NT2/D1 (cell line): ENCODE measurements around the gene CADM2.
"Not testable (repeated sequence)": the region's sequence is repeated elsewhere in the genome, so short reads cannot be mapped to it uniquely, and the experiment has no call there.

Source experiments
- DNase-seq: peaks from one replicate; pipeline ENCODE4 v3.0.0-alpha.2; 2011; ENCODE audit warnings: low read depth, low spot score
- H3K27me3 ChIP-seq: 2 replicates; pipeline ENCODE4 v1.6.0; 2011; ENCODE audit warnings: mild to moderate bottlenecking; ENCODE audit not compliant: insufficient read length, insufficient read depth
- H3K36me3 ChIP-seq: 2 replicates; pipeline ENCODE4 v1.6.1; 2011; ENCODE audit warnings: mild to moderate bottlenecking, low read length, mixed read lengths; ENCODE audit not compliant: insufficient read depth, insufficient read length
- H3K4me1 ChIP-seq: 2 replicates; pipeline ENCODE4 v1.5.1; 2011; ENCODE audit not compliant: insufficient read depth, insufficient read length
- H3K4me3 ChIP-seq: 2 replicates; pipeline ENCODE4 v1.5.1; 2011; ENCODE audit warnings: low read depth; ENCODE audit not compliant: insufficient read length
- H3K9ac ChIP-seq: 2 replicates; pipeline ENCODE4 v1.6.0; 2011; ENCODE audit warnings: low read depth; ENCODE audit not compliant: insufficient read length
- H3K9me3 ChIP-seq: 2 replicates; pipeline ENCODE4 v1.5.1; 2011; ENCODE audit warnings: mild to moderate bottlenecking, low read length; ENCODE audit not compliant: insufficient read depth
- SUZ12 ChIP-seq: IDR thresholded peaks from 2 replicates; pipeline ENCODE4 v1.6.1; 2011; ENCODE audit not compliant: insufficient read length, insufficient read depth; ENCODE audit errors: extremely low read depth
- YY1 ChIP-seq: IDR thresholded peaks from 2 replicates; pipeline ENCODE4 v1.6.1; 2011; ENCODE audit not compliant: insufficient read length, insufficient read depth
- ZNF274 ChIP-seq: IDR thresholded peaks from 2 replicates; pipeline ENCODE4 v1.6.1; 2011; ENCODE audit warnings: mild to moderate bottlenecking, low read depth, low read length

The CADM2 gene

DNA sequence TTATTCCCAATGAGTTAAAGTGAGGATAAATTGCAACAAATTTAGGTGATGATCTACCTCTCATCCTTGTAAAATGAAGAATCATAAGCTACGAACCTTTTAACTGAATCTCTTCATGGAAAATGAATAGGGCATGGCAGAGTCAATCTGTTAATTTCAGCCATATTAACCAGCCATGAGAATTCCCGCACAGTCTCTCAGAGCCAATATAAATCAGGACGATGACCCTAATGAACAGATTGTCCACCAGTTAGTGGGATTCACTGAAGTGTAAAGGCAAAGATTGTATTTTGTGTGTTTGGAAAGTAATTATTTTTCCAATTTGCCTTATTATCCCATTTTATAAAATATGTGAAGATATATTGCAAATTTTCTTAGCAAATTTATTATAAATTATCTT, 183.8 kb downstream of the CADM2 start:
- no peak overlapping the region for H3K4me3 ChIP-seq
- no peaks in the 10 kb centered on the region for H3K9me3 ChIP-seq
- no peaks in the 10 kb centered on the region for H3K27me3 ChIP-seq
- no peak for DNase-seq
- H3K4me1 ChIP-seq, result no peaks in the 10 kb centered on the region
- TF ChIP-seq SUZ12 (no peak), YY1 (no peak), ZNF274 (no peak)
- H3K9ac ChIP-seq, result no peak overlapping the region
- no peaks in the 10 kb centered on the region for H3K36me3 ChIP-seq

DNA sequence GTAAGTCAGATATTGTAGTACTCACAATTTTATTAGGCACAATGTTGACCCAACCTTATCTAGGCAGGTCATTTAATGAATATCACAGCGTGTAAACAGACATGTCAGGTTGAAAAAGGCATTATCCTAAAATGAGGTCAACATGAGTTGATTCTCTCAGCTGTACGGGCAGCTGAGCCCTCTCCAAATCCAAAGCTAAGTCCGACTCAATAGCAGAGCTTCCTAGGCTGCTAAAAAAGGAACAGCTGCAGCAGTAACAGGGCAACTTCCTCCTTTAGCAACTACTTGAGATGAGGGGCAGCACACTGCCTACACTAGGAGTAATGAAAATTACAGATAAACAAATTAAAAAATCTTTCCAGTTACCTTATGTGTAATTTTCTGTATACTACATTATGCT, 189.2 kb downstream of the CADM2 start:
- H3K9ac ChIP-seq, result no peak overlapping the region
- peaks cover 10% of the 10 kb centered on the region for H3K9me3 ChIP-seq
- no peaks in the 10 kb centered on the region for H3K27me3 ChIP-seq
- DNase-seq, result no peak
- TF ChIP-seq SUZ12 (no peak), ZNF274 (no peak)
- H3K36me3 ChIP-seq, result no peaks in the 10 kb centered on the region
- no peak overlapping the region for H3K4me3 ChIP-seq
- no peaks in the 10 kb centered on the region for H3K4me1 ChIP-seq

DNA sequence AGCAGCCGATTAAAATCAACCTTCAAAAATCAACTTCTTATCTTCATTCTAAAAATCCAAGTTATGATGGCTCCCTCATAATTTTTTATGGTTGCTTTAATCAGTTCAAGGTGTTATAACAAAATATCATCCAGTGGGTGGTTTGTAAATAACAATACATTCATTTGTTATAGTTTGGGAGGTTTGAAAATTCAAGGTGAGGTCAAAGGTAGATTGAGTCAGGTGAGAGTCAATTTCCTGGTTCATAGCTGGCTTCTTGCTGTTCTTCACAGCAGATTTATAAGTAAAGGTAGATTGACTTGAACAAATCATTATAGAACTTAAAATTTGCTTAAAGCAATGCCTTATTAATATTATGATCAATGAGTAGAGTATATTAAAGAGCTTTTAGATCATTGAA, 192.8 kb downstream of the CADM2 start:
- Histone ChIP-seq H3K4me1 (no peaks in the 10 kb centered on the region), H3K27me3 (no peaks in the 10 kb centered on the region), H3K4me3 (no peak overlapping the region), H3K9ac (no peak overlapping the region), H3K9me3 (peaks cover 10% of the 10 kb centered on the region), H3K36me3 (no peaks in the 10 kb centered on the region)
- TF ChIP-seq YY1 (no peak), SUZ12 (no peak), ZNF274 (no peak)
- no peak for DNase-seq

DNA sequence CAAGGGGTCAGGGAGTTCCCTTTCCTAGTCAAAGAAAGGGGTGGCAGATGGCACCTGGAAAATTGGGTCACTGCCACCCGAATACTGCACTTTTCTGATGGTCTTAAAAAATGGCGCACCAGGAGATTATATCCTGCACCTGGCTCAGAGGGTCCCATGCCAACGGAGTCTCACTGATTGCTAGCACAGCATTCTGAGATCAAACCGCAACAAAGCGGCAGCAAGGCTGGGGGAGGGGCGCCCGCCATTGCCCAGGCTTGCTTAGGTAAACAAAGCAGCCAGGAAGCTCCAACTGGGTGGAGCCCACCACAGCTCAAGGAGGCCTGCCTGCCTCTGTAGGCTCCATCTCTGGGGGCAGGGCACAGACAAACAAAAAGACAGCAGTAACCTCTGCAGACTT, 194.5 kb downstream of the CADM2 start:
- not testable (repeated sequence) for H3K4me1 ChIP-seq, DNase-seq

DNA sequence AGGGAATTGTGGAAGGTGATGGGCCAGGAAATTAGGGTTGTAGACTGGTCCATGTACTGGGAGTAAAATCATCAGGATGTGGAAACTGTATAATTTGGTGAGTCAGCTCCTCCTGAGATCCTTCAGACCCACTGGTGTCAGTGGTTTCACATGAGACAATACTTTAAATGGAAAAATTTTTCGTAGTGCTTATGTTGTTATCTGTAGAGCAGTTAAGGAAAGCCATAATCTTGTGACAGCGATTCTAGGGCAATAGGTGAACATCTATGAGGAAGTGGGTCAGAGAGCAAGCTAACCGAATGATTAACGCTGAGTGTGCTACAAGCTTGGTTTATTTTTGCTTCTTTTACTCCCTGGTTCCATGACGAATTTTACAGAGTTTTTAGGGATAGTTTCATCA, 200.6 kb downstream of the CADM2 start:
- TF ChIP-seq YY1, result no peak
- TF ChIP-seq SUZ12, result no peak
- no peak for TF ChIP-seq ZNF274
- no peak for DNase-seq
- Histone ChIP-seq H3K9ac (no peak overlapping the region), H3K4me1 (no peaks in the 10 kb centered on the region), H3K9me3 (no peaks in the 10 kb centered on the region), H3K4me3 (no peak overlapping the region), H3K27me3 (no peaks in the 10 kb centered on the region), H3K36me3 (no peaks in the 10 kb centered on the region)

More for the DNA sequence above, 194.5 kb downstream of the CADM2 start:
- not testable (repeated sequence) for H3K9ac ChIP-seq, H3K9me3 ChIP-seq, H3K27me3 ChIP-seq, H3K36me3 ChIP-seq, H3K4me3 ChIP-seq

DNA sequence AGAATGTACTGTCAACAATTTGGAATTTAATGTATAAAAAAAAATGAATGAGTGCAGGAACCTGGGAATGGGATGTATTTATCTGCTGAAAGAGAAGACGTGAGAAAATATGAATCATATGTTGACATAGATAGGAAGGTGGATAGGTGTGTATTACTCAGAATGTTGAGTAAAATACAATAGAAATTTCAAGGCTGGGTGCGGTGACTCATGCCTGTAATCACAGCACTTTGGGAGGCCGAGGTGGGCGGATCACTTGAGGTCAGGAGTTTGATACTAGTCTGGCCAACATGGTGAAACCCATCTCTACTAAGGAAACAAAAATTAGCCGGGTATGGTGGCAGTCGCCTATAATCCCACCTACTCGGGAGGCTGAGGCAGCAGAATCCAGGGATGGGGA, 202.8 kb downstream of the CADM2 start:
- H3K36me3 ChIP-seq, result no peaks in the 10 kb centered on the region
- no peaks in the 10 kb centered on the region for H3K9me3 ChIP-seq
- DNase-seq, result no peak
- no peak for TF ChIP-seq ZNF274
- TF ChIP-seq YY1, result no peak
- no peak for TF ChIP-seq SUZ12
- H3K4me1 ChIP-seq, result no peaks in the 10 kb centered on the region
- H3K9ac ChIP-seq, result no peak overlapping the region
- no peaks in the 10 kb centered on the region for H3K27me3 ChIP-seq
- no peak overlapping the region for H3K4me3 ChIP-seq

DNA sequence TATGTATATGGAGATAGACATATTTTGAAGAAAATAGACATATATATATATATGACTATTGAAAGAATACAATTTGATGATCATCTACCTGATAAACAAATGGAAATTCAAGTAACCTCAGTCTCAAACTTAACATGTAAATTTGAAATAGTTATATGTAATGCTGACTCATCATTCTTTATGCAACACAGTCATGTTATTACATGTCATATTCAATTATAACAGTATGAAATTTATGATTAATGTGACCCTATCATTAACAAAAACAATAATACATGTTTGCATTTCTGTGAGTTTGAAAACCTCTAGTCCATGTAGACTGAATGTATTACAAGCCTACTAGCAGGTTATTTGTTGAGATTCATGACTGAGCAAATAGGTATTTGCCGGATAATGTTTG, 204.1 kb downstream of the CADM2 start:
- Histone ChIP-seq H3K27me3 (no peaks in the 10 kb centered on the region), H3K9ac (no peak overlapping the region), H3K4me3 (no peak overlapping the region), H3K4me1 (no peaks in the 10 kb centered on the region), H3K36me3 (no peaks in the 10 kb centered on the region), H3K9me3 (no peaks in the 10 kb centered on the region)
- TF ChIP-seq YY1, result no peak
- TF ChIP-seq ZNF274, result no peak
- TF ChIP-seq SUZ12, result no peak
- no peak for DNase-seq

DNA sequence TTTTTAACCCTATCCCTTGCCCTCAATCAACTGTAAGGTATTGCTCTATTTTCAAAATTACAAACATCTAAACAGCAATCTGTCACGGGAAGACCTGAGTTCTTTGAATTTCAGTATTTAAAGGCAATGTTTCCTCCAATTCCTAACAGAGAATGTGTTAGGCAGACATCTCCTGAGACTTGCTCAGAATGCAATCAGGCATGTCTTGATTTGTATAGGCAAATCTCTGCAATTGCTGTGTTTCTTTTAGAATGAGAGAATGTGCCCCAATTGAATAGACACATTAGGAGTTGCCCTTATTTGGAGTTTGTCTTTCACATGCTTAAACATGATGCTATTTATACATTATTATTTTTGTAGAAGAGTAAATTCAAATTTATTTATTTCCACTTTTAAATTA, 205.6 kb downstream of the CADM2 start:
- Histone ChIP-seq H3K4me3 (no peak overlapping the region), H3K27me3 (no peaks in the 10 kb centered on the region), H3K4me1 (no peaks in the 10 kb centered on the region), H3K9ac (no peak overlapping the region), H3K9me3 (no peaks in the 10 kb centered on the region), H3K36me3 (no peaks in the 10 kb centered on the region)
- no peak for TF ChIP-seq SUZ12
- no peak for TF ChIP-seq YY1
- no peak for TF ChIP-seq ZNF274
- DNase-seq, result no peak
